ENCODE data around the gene PAPOLG. TPM values are rescaled to one million over a fixed set of nuclear protein-coding genes. Genes with fewer than 3 reads are reported as not detected.

The PAPOLG gene
- total and polyA plus RNA-seq, 9 of the 15 experiments (the other 6 are each of a cell fraction or from before 2014, with no cell fraction given): 3.9 to 16.3 (median 10.0) TPM

GRCh38 chr2:60742419-60742818 is 13.6 kb upstream of the PAPOLG start:
- in situ Hi-C loops (cut with MboI) (no loop called here), intact Hi-C loops (cut with micrococcal nuclease) (no loop called here)
- Histone ChIP-seq H4K20me1 (replicated peaks; ENCODE audit: control insufficient read depth, insufficient read depth, low read length) (no peaks in the 10 kb centered on the region; the same call in 1 of the 2 replicates), H2AFZ (ENCODE audit: low read depth, low read length) (no peak overlapping the region), H3K27ac (ENCODE audit: extremely low read depth, low read depth, low read length) (no peak overlapping the region), H3K4me1 (replicated peaks in 1 of 2; ENCODE audit: control insufficient read depth in 2 of 2, insufficient read depth in 2 of 2, low read length in 2 of 2) (no peaks in the 10 kb centered on the region; a peak in 1 of 5 replicates), H3K4me3 (no peak overlapping the region), H3K79me2 (ENCODE audit: control insufficient read depth, insufficient read depth, low read length) (no peaks in the 10 kb centered on the region), H3K9ac (ENCODE audit: insufficient read depth in 1 of 2, low read depth in 2 of 2, low read length in 2 of 2) (no peak overlapping the region), H3K36me3 (ENCODE audit: control insufficient read depth, insufficient read depth, low read length) (no peaks in the 10 kb centered on the region), H3K27me3 (ENCODE audit: control insufficient read depth in 2 of 2, insufficient read depth in 2 of 2, low read length in 2 of 2) (peaks cover 15 to 36% of the 10 kb centered on the region in 2 experiments; a peak in 4 of 5 replicates), H3K9me3 (replicated peaks; ENCODE audit: control insufficient read depth, insufficient read depth, low read depth, low read length) (no peaks in the 10 kb centered on the region), H3K9me1 (ENCODE audit: control insufficient read depth, insufficient read depth, low read length) (no peaks in the 10 kb centered on the region), H3K4me2 (ENCODE audit: insufficient read depth, low read length) (no peak overlapping the region)
- WGBS (ENCODE audit: insufficient coverage, low coverage, missing lambda C conversion rate): 39% methylated on average over 4 of the region's 4 CpGs
- ChIA-PET POLR2A (no interaction called here), CTCF (ENCODE audit: low intra/inter-chr PET ratio) (no interaction called here)
- ATAC-seq: no peak
- no peak for FAIRE-seq
- TF ChIP-seq CBX5 (IDR thresholded peaks at IDR 0.05; ENCODE audit: borderline replicate concordance, low read depth) (no peak), STAT5B (CRISPR knock-in tag; IDR thresholded peaks at IDR 0.05) (no peak), CGGBP1 (CRISPR knock-in tag; IDR thresholded peaks at IDR 0.05) (no peak), FOXA3 (CRISPR knock-in tag; conservative IDR thresholded peaks at IDR 0.05 in 1 of 2, IDR thresholded peaks at IDR 0.05 in 1 of 2) (no peak), TAL1 (IDR thresholded peaks at IDR 0.05) (no peak), XRCC3 (IDR thresholded peaks at IDR 0.05) (no peak), PRMT5 (CRISPR knock-in tag; IDR thresholded peaks at IDR 0.05) (no peak), ZNF408 (CRISPR knock-in tag; IDR thresholded peaks at IDR 0.05; ENCODE audit: low read depth) (no peak), TFE3 (CRISPR knock-in tag; IDR thresholded peaks at IDR 0.05) (no peak), ZHX1 (conservative IDR thresholded peaks at IDR 0.05; ENCODE audit: low read length) (no peak), KAT7 (CRISPR knock-in tag; IDR thresholded peaks at IDR 0.05; ENCODE audit: borderline replicate concordance) (no peak), SMARCB1 (IDR thresholded peaks at IDR 0.05; ENCODE audit: insufficient read length, low read depth) (no peak)
- no peak for DNase-seq (ENCODE audit: extremely low read depth in 1 of 4, low spot score in 3 of 4)
- BruUV-seq (replicated peaks): no TSS peak
